Endothelial cell of umbilical vein (primary cell): ENCODE results near the gene DGKG. TPM values are rescaled to one million over a fixed set of nuclear protein-coding genes. Genes with fewer than 3 reads are reported as not detected.

Experiments
- BruUV-seq: library from RNA; stranded (reverse); fragments of 400-500 nt; replicated peaks from 2 replicates; lab custom pipeline; 2021; lab: Mats Ljungman, UMichigan
- CTCF ChIA-PET: fragments of 300-600, 350-600 bp; sonication (Branson Sonifier 250); formaldehyde crosslinking; loops from one replicate; lab custom pipeline; 2021; ENCODE audit warnings: antibody characterized with exemption, inconsistent platforms; lab: Charles Lee
- POLR2A ChIA-PET: fragments of 300-600, 350-600 bp; sonication (Branson Sonifier 250); formaldehyde crosslinking; loops from one replicate; lab custom pipeline; 2021; ENCODE audit warnings: antibody characterized with exemption, inconsistent platforms; lab: Charles Lee
- DNase-seq: peaks from one replicate; pipeline ENCODE4 v3.0.0-alpha.2; 2011; ENCODE audit warnings: low read depth, low spot score
- FAIRE-seq: peaks from 2 replicates; lab custom pipeline; 2011; peaks lifted over from hg19 to GRCh38; lab: Jason Lieb, UNC
- H2AFZ ChIP-seq: 2 replicates; pipeline ENCODE4 v1.6.0; 2012; ENCODE audit warnings: low read depth, low read length, control low read depth, inconsistent platforms
- H3K27ac ChIP-seq: 2 replicates; pipeline ENCODE4 v1.5.1; 2011; ENCODE audit warnings: low read depth, mild to moderate bottlenecking, control low read depth, low read length, moderate library complexity; ENCODE audit not compliant: insufficient read depth
- H3K27me3 ChIP-seq, 2 experiments: 2 replicates each; pipeline versions ENCODE4 v1.6.0 to v1.6.1; 2011; ENCODE audit warnings: low read length in 2 of 2, mixed read lengths in 1 of 2; ENCODE audit not compliant: control insufficient read depth in 2 of 2, insufficient read depth in 2 of 2
- H3K36me3 ChIP-seq, 2 experiments: 2 replicates in 1 of 2; 3 replicates in 1 of 2; pipeline ENCODE4 v1.5.1; 2011; ENCODE audit warnings: low read length in 2 of 2, mild to moderate bottlenecking in 1 of 2, moderate library complexity in 1 of 2; ENCODE audit not compliant: control insufficient read depth in 2 of 2, insufficient read depth in 2 of 2; ENCODE audit errors: extremely low read depth in 1 of 2
- H3K4me1 ChIP-seq: 3 replicates; pipeline ENCODE4 v1.5.1; 2011; ENCODE audit warnings: mild to moderate bottlenecking, low read length; ENCODE audit not compliant: control insufficient read depth, insufficient read depth; ENCODE audit errors: extremely low read depth
- H3K4me2 ChIP-seq: 2 replicates; pipeline ENCODE4 v1.6.1; 2011; ENCODE audit warnings: low read length, control low read depth, mixed read lengths; ENCODE audit not compliant: insufficient read depth
- H3K4me3 ChIP-seq, 3 experiments: fragments of 200-600 bp in 1 of 3; sonication (generic), shearing (Covaris generic) in 1 of 3; replicated peaks in 1 of 3; 2 replicates each; pipeline ENCODE4 v1.5.1; 2011 to 2016; ENCODE audit warnings: control low read depth in 3 of 3, low read length in 3 of 3, mild to moderate bottlenecking in 2 of 3, inconsistent platforms in 1 of 3, low read depth in 1 of 3, moderate library complexity in 1 of 3; ENCODE audit not compliant: insufficient read depth in 1 of 3
- H3K79me2 ChIP-seq: 2 replicates; pipeline ENCODE4 v1.6.0; 2012; ENCODE audit warnings: low read length, inconsistent platforms; ENCODE audit not compliant: control insufficient read depth, insufficient read depth
- H3K9ac ChIP-seq: replicated peaks from 2 replicates; pipeline ENCODE3; 2011; ENCODE audit warnings: low read length, control low read depth; ENCODE audit not compliant: insufficient read depth; ENCODE audit errors: extremely low read depth
- H3K9me1 ChIP-seq: replicated peaks from 3 replicates; pipeline ENCODE4 v1.6.0; 2011; ENCODE audit warnings: mild to moderate bottlenecking, low read length; ENCODE audit not compliant: control insufficient read depth, insufficient read depth; ENCODE audit errors: extremely low read depth
- H3K9me3 ChIP-seq: replicated peaks from 2 replicates; pipeline ENCODE4 v1.5.1; 2012; ENCODE audit warnings: low read length, inconsistent platforms; ENCODE audit not compliant: control insufficient read depth, insufficient read depth
- H4K20me1 ChIP-seq: replicated peaks from 2 replicates; pipeline ENCODE3; 2011; ENCODE audit warnings: mild to moderate bottlenecking, low read length; ENCODE audit not compliant: control insufficient read depth, insufficient read depth; ENCODE audit errors: extremely low read depth
- EZH2 ChIP-seq: IDR thresholded peaks from 2 replicates; pipeline ENCODE4 v1.6.1; 2012; ENCODE audit warnings: borderline replicate concordance, low read depth, mild to moderate bottlenecking, moderate library complexity, low read length, inconsistent platforms; ENCODE audit not compliant: severe bottlenecking
- FOS ChIP-seq: IDR thresholded peaks from 2 replicates; pipeline ENCODE4 v1.6.1; 2011; ENCODE audit warnings: mild to moderate bottlenecking, low read length, moderate library complexity, borderline replicate concordance; ENCODE audit not compliant: insufficient read depth
- GATA2 ChIP-seq: IDR thresholded peaks from 2 replicates; pipeline ENCODE4 v1.7.0; 2011; ENCODE audit warnings: low read depth, mild to moderate bottlenecking, moderate library complexity, mixed read lengths, low read length; ENCODE audit not compliant: insufficient read length, insufficient read depth
- JUN ChIP-seq: IDR thresholded peaks from 2 replicates; pipeline ENCODE4 v1.6.1; 2011; ENCODE audit warnings: borderline replicate concordance, low read depth; ENCODE audit not compliant: insufficient read length, insufficient read depth
- MYC ChIP-seq: IDR thresholded peaks from one replicate; pipeline ENCODE4 v1.6.1; 2011; ENCODE audit warnings: mild to moderate bottlenecking, low read depth, low read length
- POLR2A ChIP-seq: IDR thresholded peaks from 2 replicates; pipeline ENCODE4 v1.6.1; 2012; ENCODE audit warnings: low read depth, mild to moderate bottlenecking, control low read depth, low read length
- POLR2AphosphoS5 ChIP-seq: IDR thresholded peaks from 2 replicates; pipeline ENCODE4 v1.6.1; 2012; ENCODE audit warnings: low read depth, mild to moderate bottlenecking, control low read depth, low read length, moderate library complexity; ENCODE audit not compliant: insufficient read depth
- dilution Hi-C: fragments of 300-500 bp; cut with MboI; formaldehyde crosslinking; loops from one replicate; pipeline ENCODE4 v1.15.0; 2019; ENCODE audit warnings: low sequenced_read_pairs; ENCODE audit not compliant: extremely low pct_ligation_motif_present
- intact Hi-C: fragments of 100-400 bp; cut with micrococcal nuclease; formaldehyde crosslinking; loops from one replicate; pipeline ENCODE4 v1.10.0; 2022
- polyA plus RNA-seq, 4 experiments: library from polyadenylated mRNA; depleted of rRNA in 3 of 4; stranded (reverse) in 3 of 4; unstranded in 1 of 4; fragments of >200 nt; gene quantifications; 2 replicates each; pipeline versions ENCODE4 v1.2.1 to v1.2.3, GENCODE V29; 2011 to 2012; ENCODE audit warnings: missing spikeins in 1 of 4
- total RNA-seq: library from RNA; stranded (reverse); gene quantifications from 2 replicates; pipeline ENCODE4 v1.2.3, GENCODE V29; 2021
- TF ChIP-seq, protein P1 (sequence below), 2 donors: IDR thresholded peaks; 1 replicate in 1 of 2; 2 replicates in 1 of 2; pipeline ENCODE4 v1.5.1; 2011; ENCODE audit warnings: low read length in 2 of 2, mild to moderate bottlenecking in 2 of 2, moderate library complexity in 2 of 2, control low read depth in 1 of 2, inconsistent platforms in 1 of 2, low read depth in 1 of 2; ENCODE audit not compliant: insufficient read depth in 1 of 2; ENCODE audit errors: extremely low read depth in 1 of 2
- TF ChIP-seq, protein P2 (sequence below): IDR thresholded peaks from 2 replicates; pipeline ENCODE4 v1.6.1; 2011; ENCODE audit not compliant: insufficient read depth, insufficient read length

DGKG gene
- total and polyA plus RNA-seq, 2 donors (not counting 3 experiments of a cell fraction or from before 2014, with no cell fraction given) = not detected

DNA sequence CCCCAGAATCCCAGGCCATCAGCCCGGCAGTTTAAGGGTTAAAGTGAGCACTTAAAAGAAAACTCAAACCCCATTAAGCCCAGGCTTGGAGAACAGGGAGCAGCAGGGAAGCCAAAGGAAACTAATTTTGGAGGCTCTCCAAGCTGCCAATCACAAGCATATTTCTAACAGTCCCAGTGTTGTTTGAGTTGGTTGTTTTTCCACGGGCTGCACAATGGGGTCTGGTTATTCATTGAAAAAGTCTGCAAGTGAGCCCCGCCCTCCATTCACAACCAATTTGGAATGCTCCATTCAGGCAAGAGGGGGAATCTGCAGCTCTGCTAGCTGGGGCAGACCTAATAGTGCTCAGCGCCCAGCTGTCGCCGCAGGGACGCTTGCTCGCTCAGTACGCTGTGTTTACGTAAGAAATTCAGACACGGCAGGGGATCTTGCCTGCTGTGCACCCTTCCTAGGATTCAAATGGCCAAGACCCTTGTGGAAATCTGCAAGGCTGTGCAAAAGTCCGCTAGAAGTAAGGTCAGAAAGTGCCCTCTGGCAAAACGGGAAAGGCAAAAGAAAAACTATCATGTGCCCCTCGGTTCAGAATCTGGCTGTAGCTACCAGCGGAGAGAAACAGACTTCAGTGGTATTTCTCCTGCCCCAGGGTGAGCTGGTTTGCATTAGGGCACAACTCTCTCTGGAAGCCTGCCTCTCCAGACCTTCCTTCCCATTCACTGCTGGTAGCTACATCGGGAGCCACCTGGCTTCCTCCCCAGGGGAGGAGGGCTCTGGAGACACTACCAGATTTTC is 264.2 kb downstream of the DGKG start:
- no peak overlapping the region for H3K27ac ChIP-seq
- peak overlapping the region in 2 of 3 experiments; percentile 36 to 58 for H3K4me3 ChIP-seq
- intact Hi-C loops (loop anchor here (1.0 kb wide), 1 partner anchor 11 kb away; the partner anchor contains the start of gene ETV5), dilution Hi-C loops (no loop called here)
- H3K9me3 ChIP-seq = no peaks in the 10 kb centered on the region
- peaks cover 13% of the 10 kb centered on the region for H3K4me1 ChIP-seq
- TF ChIP-seq POLR2AphosphoS5 = peak; percentile 28
- TF ChIP-seq POLR2A = no peak
- ChIA-PET CTCF (interaction anchor here (1.0 to 2.0 kb wide), 9 partner anchors 11 to 443 kb away, joined by 3 to 8 read pairs (median 5); no protein-coding TSS in a partner anchor), POLR2A (interaction anchor here (2.7 kb wide), 1 partner anchor 11 kb away, joined by 15 read pairs; the partner anchor contains the start of gene ETV5)
- no TSS peak for BruUV-seq
- DNase-seq (peak; percentile 96), FAIRE-seq (peak; percentile 94)
- H3K79me2 ChIP-seq = no peaks in the 10 kb centered on the region
- H3K9ac ChIP-seq = no peak overlapping the region
- H3K4me2 ChIP-seq = peak overlapping the region; percentile 86
- no peaks in the 10 kb centered on the region for H3K9me1 ChIP-seq
- H4K20me1 ChIP-seq = no peaks in the 10 kb centered on the region
- H3K27me3 ChIP-seq = no peaks in the 10 kb centered on the region
- H3K36me3 ChIP-seq = peaks cover 0 to 2% of the 10 kb centered on the region in 2 experiments
- H2AFZ ChIP-seq = peak overlapping the region; percentile 64

DNA sequence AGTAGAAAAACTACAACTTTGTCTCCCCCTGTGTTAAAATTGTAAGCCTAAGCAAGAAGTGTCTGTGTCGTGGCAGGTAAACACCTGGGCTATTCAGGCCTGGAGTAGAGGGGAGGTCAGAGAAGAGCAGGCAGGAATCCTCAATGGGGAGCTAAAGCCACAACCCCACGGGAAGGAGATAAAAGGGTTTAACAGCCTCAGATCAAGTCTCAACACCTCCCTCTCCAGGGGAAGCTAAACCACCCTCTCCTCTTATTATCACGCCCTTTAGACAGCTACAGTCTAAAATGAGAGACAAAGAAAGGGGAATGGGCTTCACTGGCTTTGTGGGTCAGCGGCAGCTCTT is 264.7 kb downstream of the DGKG start:
- no peaks in the 10 kb centered on the region for H3K27me3 ChIP-seq
- H3K9me3 ChIP-seq = no peaks in the 10 kb centered on the region
- H3K27ac ChIP-seq = no peak overlapping the region
- FAIRE-seq (no peak), DNase-seq (no peak)
- CTCF ChIA-PET = interaction anchor here (1.0 to 2.0 kb wide), 5 partner anchors 10 to 444 kb away, joined by 3 to 8 read pairs (median 5); no protein-coding TSS in a partner anchor
- POLR2A ChIA-PET = interaction anchor here (2.7 kb wide), 1 partner anchor 11 kb away, joined by 15 read pairs; the partner anchor contains the start of gene ETV5
- no peaks in the 10 kb centered on the region for H4K20me1 ChIP-seq
- peak overlapping the region in 2 of 3 experiments; percentile 2 to 58 for H3K4me3 ChIP-seq
- no peaks in the 10 kb centered on the region for H3K9me1 ChIP-seq
- TF ChIP-seq POLR2AphosphoS5 (no peak), GATA2 (no peak), EZH2 (no peak), MYC (no peak), FOS (no peak), POLR2A (no peak), JUN (no peak)
- TF ChIP-seq, protein P1, sequence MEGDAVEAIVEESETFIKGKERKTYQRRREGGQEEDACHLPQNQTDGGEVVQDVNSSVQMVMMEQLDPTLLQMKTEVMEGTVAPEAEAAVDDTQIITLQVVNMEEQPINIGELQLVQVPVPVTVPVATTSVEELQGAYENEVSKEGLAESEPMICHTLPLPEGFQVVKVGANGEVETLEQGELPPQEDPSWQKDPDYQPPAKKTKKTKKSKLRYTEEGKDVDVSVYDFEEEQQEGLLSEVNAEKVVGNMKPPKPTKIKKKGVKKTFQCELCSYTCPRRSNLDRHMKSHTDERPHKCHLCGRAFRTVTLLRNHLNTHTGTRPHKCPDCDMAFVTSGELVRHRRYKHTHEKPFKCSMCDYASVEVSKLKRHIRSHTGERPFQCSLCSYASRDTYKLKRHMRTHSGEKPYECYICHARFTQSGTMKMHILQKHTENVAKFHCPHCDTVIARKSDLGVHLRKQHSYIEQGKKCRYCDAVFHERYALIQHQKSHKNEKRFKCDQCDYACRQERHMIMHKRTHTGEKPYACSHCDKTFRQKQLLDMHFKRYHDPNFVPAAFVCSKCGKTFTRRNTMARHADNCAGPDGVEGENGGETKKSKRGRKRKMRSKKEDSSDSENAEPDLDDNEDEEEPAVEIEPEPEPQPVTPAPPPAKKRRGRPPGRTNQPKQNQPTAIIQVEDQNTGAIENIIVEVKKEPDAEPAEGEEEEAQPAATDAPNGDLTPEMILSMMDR (IDR thresholded peaks at IDR 0.05; ENCODE audit: extremely low read depth in 1 of 2, insufficient read depth in 1 of 2, low read depth in 1 of 2, low read length in 2 of 2) = no peak
- TF ChIP-seq, protein P2, sequence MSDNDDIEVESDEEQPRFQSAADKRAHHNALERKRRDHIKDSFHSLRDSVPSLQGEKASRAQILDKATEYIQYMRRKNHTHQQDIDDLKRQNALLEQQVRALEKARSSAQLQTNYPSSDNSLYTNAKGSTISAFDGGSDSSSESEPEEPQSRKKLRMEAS = no peak
- H3K4me1 ChIP-seq = peaks cover 13% of the 10 kb centered on the region
- dilution Hi-C loops (no loop called here), intact Hi-C loops (loop anchor here (1.0 kb wide), 1 partner anchor 12 kb away; the partner anchor contains the start of gene ETV5)
- peaks cover 0 to 2% of the 10 kb centered on the region in 2 experiments for H3K36me3 ChIP-seq
- no peak overlapping the region for H3K9ac ChIP-seq
- peak overlapping the region; percentile 86 for H3K4me2 ChIP-seq
- no peak overlapping the region for H2AFZ ChIP-seq
- no peaks in the 10 kb centered on the region for H3K79me2 ChIP-seq
- BruUV-seq = no TSS peak
